Iris pigment epithelial cell (primary cell): ENCODE results near the gene EIF2S3.
"Not testable (repeated sequence)": the region's sequence is repeated elsewhere in the genome, so short reads cannot be mapped to it uniquely, and the experiment has no call there.

Source experiments
- DNase-seq: peaks from one replicate; pipeline ENCODE4 v3.0.0-alpha.2; 2011; ENCODE audit warnings: low read depth

Gene EIF2S3

DNA sequence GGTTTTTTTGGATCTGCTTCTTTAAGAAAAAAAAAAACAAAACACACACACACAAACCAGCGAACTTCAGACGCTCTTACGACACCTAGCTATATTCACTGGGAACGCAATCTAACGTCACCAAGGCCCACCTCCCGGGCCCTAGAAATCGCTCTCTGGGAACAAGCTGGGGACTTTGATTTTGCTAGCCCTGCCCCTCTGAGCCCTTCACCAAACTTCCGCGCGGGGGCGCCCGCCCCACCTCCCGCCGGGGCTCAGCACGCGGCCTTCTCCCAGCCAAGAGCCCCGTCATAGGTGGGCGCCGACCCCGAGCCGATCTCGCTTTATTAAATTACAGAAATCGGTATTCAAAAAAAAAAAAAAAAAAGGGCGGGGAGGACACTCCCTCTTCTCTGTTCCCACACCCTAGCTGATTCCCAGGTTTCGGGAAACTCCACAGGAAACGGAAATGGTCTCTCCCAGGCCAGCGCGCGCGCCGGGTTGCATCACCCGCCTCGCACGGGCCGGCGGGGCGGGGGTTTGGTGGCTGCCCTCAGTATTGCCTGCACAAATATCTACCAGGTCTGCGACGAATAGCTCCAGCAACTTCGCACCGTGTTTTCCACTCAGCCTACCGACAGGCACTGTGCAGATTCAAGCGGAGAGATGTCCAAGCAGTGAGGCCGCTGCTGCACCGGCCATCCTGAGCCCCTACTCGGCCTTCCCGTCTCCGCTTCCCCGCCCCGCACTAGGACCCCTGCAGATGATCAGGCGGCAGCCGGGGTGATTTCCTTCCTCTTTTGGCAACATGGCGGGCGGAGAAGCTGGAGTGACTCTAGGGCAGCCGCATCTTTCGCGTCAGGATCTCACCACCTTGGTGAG is at the start of gene EIF2S3:
TSS of gene EIF2S3 (plus strand) at position 775 of the 861 bp plus-strand sequence. CDS start at position 788, 13 bp downstream.
- DNase-seq: peak; percentile 98

DNA sequence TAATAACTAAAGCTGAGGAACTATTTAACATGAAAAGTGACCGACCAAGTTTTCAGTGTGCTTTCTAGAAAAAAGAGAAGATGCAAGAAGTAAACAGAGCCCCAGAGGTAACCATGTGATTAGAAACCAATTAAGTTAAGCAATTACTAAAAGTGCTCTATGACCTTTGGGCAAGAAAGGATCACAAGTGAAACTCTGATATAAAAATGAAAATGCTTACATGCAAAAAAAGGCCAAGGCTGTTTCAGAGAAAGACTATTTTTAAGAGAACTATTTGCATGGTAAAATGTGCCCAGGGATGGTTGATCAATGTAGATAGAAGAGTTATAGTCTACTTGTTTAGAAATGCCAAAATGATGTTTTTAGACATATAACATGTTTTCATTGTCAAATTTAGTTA is 49.7 kb upstream of the EIF2S3 start:
- DNase-seq: no peak

DNA sequence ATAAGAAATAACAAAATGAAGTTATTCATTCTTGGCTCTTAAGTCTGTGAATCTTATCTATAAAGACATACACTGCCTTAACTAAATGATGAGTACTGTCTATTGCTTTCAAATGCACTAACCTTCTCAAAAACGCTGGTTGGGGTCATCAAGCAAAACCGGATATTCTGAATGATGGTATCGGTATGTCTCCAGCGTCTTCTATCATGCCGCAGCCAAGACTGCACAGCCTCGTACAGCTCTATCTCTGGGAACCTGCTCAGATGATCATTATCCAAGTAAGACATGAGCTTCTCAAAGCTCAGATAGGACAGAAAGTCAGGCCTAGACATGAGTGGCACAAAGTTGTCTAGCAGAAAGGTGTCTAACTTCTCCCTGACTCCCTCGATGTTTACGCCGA is 48.9 kb upstream of the EIF2S3 start:
- no peak for DNase-seq

DNA sequence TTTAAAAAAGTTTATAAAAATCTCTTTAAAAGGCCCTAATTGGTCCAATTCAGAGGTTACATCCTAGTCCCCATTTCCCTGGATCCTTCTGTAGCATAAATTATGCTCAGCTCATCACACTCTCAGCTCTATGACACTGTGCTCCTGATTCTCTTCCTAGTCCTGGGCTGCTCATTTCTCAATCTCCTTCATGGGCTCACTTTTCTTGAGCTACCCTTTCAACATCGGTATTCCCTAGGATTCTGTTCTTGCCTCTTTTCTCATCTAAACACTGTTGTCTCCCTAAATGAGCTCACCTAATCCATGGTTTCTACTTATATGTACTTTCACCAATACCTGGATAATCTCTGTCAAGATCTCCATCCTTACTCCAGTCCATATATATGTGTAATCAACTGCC is 42.5 kb upstream of the EIF2S3 start:
- DNase-seq: no peak

DNA sequence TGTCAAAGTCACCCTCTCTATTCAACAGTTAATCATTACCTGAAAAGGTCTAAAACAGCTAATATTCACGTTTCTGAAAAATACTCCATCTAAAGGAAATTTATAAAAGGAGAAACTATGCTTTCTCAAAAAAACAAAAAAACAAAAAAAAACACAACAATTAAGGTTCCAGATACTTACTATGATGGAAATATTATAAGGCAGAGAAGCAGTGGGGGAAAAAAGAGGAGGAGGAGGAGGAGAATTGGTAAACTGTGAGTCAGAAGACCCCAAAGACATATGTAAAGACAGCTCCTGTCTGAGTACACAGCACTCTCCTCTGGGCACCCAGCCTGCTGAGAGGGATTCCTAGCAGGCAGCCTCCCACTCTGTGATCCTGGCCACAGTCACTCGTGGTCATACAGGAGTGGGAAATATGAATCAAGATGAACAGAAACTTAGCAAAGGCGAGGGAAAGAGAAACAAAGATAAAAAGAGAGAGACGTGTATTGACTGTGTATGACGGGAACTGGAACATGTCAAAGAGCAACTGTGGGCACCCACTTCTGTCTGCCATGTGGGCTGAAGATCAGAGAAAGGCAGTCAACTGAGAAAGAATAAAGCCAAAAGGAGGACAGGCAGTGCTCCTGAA is 40.3 kb upstream of the EIF2S3 start:
- DNase-seq: peak; percentile 26

DNA sequence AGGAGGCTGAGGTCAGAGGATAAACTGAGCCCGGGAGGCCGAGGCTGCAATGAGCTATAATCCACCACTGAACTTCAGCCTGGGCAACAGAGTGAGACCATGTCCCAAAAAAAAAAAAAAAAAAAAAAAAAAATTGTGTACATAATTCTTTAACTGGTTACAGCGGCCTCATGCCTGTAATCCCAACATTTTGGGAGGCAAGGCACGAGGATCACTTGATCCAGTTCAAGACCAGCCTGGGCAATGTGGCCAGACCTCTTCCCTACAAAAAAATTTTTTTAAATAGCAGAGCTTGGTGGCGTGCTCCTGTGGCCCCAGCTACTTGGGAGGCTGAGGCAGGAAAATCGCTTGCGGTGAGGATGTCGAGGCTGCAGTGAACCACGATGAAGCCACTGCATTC is 37.1 kb upstream of the EIF2S3 start:
- DNase-seq: no peak

DNA sequence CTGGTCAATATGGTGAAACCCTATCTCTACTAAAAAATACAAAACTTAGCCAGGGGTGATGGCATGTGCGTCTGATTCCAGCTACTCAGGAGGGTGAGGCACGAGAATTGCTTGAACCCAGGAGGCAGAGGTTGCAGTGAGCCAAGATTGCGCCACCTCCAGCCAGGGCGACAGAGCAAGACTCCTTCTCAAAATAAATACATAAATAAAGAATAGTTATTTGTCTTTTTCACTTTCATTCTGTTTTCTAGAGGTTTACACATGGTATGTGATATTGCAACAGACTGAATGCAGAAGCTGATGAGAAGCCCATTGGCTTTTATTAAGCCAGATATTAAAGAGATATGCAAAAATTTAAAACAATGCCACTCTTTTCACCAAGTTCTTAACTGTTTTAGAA is 35.9 kb upstream of the EIF2S3 start:
- DNase-seq: peak; percentile 30

DNA sequence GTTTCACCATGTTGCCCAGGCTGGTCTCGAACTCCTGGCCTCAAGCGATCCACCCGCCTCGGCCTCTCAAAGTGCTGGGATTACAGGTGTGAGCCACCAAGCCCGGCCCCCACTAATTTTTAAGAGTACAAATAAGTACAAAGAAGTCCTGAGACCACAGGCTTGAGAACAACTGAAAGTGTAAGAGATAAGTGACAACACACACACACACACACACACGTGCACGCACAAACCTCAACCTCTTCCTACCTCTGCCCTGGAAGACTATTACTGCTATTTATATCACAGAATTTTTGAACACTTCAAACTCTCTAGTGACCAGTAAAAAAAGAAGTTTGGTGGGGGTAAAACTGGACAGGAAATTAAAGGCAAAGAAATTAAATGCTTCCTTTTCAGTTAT is 35.3 kb upstream of the EIF2S3 start:
- DNase-seq: no peak

DNA sequence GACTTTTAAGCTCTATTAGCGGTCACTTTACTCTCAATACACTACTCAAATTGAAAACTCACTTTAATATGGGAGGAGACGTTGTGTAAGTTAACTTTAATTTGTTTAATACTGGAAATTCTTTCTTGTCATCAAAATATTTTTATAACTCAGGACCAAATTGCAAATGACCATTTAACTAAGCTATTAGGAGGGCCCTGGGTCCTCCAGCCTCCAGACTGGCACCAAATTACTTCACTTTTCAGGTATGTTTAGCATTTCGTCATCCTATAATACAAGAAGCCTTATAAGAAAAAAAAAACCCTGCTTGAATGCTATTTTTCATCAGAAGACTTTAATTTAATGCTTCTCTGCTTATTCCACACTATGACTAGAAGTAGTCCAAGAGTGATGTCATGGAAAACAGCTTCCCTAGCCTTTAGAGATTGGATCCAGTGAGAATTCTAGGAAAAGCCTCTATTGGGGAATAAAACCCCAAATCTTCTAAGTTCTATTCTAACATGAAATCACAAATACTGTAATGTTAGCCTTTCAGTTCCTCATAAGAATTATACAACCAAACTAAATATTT is 34.4 kb upstream of the EIF2S3 start:
- peak; percentile 5 for DNase-seq

DNA sequence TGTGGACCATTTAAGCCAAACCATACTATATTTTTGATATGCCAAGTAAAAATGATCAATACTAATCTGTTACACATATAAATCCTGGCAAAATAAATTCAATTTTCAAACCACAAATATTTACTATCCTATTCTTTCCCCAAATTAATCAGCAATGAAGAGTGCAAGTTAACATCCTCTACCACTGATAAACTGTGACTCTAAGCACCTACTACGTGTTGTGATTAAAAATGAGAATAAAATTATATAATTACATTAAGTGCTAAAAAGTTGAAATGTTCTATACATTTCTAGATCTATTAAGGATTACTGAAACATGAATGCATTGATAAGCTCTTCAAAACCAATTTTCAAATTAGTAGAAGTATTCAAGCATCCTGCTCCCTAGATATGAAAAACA is 31.2 kb upstream of the EIF2S3 start:
- DNase-seq: no peak

DNA sequence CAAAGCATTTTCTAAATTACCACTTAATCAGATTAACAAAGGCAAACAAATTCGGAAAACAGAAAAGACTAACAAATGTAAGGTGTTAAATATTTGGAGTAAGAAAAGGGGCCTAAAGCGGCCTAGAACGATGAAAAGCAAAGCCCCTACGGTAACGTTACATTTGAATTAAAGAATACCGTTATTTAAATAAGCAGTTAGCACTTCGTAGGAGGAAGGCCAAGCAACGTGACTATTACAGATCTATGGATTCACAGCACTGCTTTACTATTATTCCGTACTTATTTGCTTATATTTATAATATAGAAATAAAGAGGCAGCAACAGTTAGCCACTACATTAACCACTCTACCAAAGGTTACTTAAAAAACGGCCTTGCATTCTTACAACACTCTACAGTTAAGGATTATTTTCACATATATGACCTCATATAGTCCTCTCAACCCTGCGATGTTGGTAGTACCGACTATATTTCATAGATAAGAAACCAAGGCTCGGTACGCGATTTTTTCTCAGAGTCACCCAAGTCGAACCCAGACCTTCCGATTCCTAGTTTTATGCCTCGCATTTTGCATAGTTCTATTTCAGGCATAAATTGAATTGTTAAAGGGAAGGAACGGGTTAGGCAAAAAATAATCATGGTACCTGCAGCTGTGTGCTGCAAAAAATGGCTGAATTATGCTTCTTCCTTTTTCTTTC is 30.6 kb upstream of the EIF2S3 start:
- DNase-seq: peak; percentile 37

DNA sequence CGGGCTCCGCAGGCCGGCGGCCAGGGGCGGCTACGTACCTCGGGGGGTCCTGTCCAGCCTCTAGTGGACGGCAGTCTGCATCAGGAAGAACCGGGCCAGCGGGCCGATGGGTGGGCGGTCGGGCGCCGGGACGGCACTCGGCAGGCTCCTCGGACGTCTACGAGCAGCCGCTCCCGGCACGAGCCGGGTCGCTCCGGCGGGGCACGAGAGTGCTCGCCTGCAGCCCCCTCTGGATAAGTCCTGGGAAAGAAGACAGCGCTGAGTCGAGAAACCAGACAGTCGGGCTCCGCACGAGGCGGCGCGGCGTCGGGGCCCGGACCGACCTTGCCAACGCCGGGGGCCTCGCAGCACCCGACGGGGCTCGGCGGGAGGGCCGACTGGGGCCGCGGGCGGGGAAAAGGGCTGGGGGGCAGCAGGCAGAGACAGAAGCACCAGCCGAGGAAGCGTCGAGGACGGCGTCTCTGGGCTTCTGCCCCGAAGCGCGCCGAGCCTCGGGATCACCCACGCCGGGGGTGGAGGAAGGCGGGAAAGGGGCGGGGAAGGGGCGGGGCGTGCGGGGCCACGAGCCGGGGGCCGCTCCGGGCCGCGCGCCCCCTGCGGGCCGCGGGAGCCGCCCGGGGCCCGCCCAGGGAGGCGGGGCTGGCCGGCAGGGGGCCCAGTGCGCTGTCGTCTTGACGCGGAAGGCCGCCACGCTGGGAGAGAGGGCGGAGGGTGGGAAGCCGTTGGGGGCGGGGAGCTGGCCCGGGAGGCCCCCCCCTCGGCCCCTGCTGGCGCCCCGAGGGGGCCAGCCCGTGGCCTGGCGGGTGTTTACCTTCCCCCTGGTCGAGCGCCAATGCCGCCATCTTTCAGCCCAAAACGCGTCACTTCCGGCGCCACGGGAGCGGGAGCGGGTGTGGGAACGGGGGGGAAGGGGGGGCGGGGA is 29.7 kb upstream of the EIF2S3 start:
- DNase-seq: peak; percentile 88

DNA sequence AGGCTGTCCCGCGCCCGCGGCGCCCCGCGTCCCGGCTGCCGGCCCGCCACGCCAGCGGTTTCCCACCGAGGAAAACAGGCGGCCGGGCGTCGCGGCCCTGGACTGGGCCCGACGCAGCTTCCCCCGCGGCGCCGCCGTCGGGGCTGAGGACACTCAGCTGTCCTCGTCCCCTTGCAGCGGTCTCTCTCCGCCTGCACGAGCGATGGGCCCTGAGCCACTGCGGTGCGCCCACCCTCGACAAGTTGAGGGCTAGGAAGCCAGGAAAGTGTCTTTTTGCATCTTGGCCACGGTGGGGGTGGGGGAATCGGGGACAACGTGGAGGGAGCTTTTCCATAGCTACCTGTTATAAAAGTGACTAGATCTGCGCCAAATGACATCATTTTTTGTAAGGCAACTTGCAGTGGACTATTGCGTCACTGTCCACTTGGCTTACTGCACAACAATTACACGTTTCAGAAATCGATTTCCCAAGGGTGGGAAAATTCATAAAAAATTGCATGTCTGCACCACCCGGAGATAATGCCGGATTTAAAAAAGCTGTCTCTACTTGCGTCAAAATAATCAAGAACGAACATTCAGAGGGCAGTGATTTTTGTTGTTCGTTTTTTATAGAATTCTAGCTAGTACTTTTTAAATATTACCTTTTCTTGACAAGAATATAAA is 28.9 kb upstream of the EIF2S3 start:
- DNase-seq: peak; percentile 68

DNA sequence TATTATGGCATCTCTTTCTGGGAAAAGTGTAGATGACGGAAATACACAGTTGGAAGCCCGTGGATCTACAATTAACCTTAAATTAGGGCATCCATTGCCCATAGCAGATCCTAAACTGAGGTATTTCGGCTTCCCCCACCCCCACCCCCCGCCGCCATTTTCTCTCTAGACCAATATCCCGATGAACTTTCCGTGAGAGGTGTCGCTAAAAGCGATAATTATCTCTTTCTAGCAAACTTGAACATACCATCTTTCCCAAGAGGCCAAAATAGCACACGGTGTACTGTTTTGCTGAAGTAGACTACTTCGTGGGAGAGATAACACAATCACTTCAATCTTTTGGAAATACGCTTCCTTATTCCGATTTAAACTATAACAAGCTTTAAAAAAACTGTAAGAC is 28.3 kb upstream of the EIF2S3 start:
- peak; percentile 4 for DNase-seq

DNA sequence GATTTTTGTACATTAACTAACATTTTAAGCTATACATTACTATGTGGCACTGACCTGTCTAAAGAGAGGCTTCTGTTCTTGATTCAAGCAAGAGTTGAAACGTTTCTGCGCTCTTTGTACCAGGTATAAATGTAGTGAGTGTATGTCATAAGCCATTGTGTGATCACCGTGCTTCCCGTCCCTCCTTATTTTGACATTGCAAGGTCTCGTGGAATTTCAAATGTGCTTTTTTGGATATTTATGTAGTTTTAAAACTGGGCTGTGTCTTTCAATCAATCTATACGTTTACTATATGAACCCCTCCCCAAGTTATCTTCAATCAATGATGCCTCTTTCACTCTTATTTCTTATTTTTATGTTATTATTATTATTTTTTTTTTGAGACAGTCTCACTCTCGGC is 27.7 kb upstream of the EIF2S3 start, which contains the start of gene KLHL15:
TSS of gene KLHL15 (minus strand) at position 101 of the 400 bp plus-strand sequence. CDS start 20,493 bp downstream, outside the sequence.
- no peak for DNase-seq

DNA sequence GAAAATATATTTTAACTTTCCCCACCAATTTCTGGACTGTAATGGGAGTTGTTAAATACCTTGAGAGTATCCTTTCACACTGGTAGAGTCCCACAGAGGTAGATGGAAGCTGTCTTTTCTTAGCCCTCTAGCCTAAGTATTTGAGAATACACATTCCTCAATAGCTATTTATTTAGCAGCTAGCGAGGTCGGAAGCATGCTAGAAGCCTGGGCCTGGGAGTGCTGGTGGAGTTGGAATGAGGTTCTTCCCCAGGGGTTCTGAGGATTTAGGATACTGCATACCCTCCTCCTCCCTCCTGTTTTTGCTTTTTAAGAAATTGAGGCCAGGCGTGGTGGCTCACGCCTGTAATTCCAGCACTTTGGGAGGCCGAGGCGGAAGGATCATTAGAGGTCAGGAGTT is 26.8 kb upstream of the EIF2S3 start:
- no peak for DNase-seq

DNA sequence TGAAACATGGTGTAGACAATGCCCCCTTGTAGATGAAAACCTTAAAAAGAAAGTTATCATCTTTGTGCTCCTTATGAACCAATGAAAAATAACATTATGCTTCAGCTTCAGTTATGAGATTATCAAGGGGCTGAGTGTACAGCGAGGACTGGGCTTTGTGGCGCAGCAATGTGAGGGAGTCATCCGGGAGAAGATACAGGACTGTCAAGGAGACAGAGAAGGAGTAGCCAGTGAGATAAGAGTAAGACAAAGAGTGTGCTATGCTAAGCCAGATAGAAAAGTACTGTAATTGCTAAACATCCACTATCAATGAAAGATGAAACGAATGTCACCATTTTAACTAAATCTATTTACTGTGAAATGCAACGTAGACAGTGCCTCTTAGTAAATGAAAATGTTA is 24.2 kb upstream of the EIF2S3 start:
- no peak for DNase-seq

DNA sequence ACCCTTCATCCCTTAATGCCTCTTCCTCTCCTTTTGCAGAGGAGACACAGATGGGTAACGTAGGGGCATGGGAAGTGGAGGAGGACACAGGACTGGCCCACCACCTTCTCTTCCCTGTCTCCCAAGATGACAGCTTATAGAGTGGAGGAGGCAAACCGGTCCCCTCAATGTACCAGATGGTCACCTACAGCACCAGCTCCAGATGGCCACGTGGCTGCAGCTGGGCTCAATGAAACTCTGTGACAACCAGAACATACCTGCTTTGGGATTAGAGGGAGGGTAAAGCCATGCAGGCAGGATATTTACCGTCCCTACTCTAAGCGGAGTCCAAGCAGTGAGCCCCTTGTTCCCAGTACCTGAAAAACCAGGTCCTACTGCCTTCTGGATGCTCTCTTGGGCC is 20.3 kb upstream of the EIF2S3 start:
- DNase-seq: no peak

DNA sequence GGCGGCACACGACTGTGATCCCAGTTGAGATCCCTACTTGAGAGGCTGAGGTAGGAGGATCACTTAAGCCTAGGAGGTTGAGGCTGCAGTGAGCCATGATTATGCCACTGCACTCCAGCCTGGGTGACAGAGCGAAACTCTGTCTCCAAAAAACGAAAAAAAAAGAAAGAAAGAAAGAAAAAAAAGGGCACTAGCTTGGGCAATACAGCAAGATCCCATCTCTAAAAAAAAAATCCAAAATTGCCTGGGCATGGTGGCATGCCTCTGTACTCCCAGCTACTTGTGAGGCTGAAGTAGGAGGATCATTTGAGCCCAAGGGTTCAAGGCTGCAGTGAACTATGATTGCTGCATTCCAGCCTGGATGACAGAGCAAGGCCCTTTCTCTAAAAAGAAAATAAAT is 17.0 kb upstream of the EIF2S3 start:
- no peak for DNase-seq

DNA sequence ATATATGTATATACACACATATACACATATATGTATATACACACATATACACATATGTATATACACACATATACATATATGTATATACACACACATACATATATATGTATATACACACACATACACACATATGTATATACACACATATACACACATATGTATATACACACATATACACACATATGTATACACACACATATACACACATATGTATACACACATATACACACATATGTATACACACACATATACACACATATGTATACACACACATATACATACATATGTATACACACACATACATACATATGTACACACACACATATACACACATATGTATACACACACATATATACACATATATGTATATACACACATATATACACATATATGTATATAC is 8.7 kb upstream of the EIF2S3 start:
- not testable (repeated sequence) for DNase-seq

DNA sequence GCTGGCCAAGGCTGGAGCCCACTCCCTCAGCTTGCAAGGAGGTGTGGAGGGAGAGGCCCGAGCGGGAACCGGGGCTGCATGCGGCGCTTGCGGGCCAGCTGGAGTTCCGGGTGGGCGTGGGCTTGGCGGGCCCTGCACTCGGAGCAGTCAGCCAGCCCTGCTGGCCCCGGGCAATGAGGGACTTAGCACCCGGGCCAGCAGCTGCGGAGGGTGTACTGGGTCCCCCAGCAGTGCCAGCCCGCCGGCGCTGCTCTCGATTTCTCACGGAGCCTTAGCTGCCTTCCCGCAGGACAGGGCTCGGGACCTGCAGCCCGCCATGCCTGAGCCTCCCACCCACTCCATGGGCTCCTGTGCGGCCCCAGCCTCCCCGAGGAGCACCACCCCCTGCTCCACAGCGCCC is 5.1 kb upstream of the EIF2S3 start:
- not testable (repeated sequence) for DNase-seq
